ENCODE measurements around the gene FAIM2.

Gene FAIM2

GRCh38 chr12:49933796-49934195 is 30.1 kb upstream of the FAIM2 start:
- Histone ChIP-seq H3K27me3 (ENCODE audit: control insufficient read depth, insufficient read depth, low read length) (no peaks in the 10 kb centered on the region), H3K27ac (ENCODE audit: low read depth, low read length) (no peak overlapping the region), H3K4me3 (ENCODE audit: low read length) (no peak overlapping the region), H3K36me3 (ENCODE audit: control insufficient read depth, insufficient read depth, low read length) (no peaks in the 10 kb centered on the region), H3K9ac (ENCODE audit: low read length) (no peak overlapping the region), H3K4me1 (ENCODE audit: control insufficient read depth, insufficient read depth, low read length) (no peaks in the 10 kb centered on the region)

- Histone ChIP-seq H3K9ac (ENCODE audit: low read length) (no peak overlapping the region), H3K36me3 (ENCODE audit: control insufficient read depth, insufficient read depth, low read length) (no peaks in the 10 kb centered on the region), H3K27me3 (ENCODE audit: control insufficient read depth, insufficient read depth, low read length) (no peaks in the 10 kb centered on the region), H3K4me3 (ENCODE audit: low read length) (no peak overlapping the region), H3K4me1 (ENCODE audit: control insufficient read depth, insufficient read depth, low read length) (no peaks in the 10 kb centered on the region), H3K27ac (ENCODE audit: low read depth, low read length) (no peak overlapping the region)
Measured at GRCh38 chr12:49932533-49933130, 28.9 kb upstream of the FAIM2 start.

- no peaks in the 10 kb centered on the region for H3K36me3 ChIP-seq (ENCODE audit: control insufficient read depth, insufficient read depth, low read length)
- H3K27me3 ChIP-seq (ENCODE audit: control insufficient read depth, insufficient read depth, low read length): no peaks in the 10 kb centered on the region
- H3K9ac ChIP-seq (ENCODE audit: low read length): no peak overlapping the region
- no peaks in the 10 kb centered on the region for H3K4me1 ChIP-seq (ENCODE audit: control insufficient read depth, insufficient read depth, low read length)
- H3K4me3 ChIP-seq (ENCODE audit: low read length): no peak overlapping the region
- H3K27ac ChIP-seq (ENCODE audit: low read depth, low read length): no peak overlapping the region
Measured at GRCh38 chr12:49932023-49932422, 28.3 kb upstream of the FAIM2 start.

GRCh38 chr12:49930515-49931288 is 27.0 kb upstream of the FAIM2 start:
- Histone ChIP-seq H3K27me3 (ENCODE audit: control insufficient read depth, insufficient read depth, low read length) (no peaks in the 10 kb centered on the region), H3K27ac (ENCODE audit: low read depth, low read length) (no peak overlapping the region), H3K4me1 (ENCODE audit: control insufficient read depth, insufficient read depth, low read length) (no peaks in the 10 kb centered on the region), H3K4me3 (ENCODE audit: low read length) (no peak overlapping the region), H3K9ac (ENCODE audit: low read length) (no peak overlapping the region), H3K36me3 (ENCODE audit: control insufficient read depth, insufficient read depth, low read length) (no peaks in the 10 kb centered on the region)

- no peak overlapping the region for H3K27ac ChIP-seq (ENCODE audit: low read depth, low read length)
Measured at GRCh38 chr12:49929581-49929980, 25.9 kb upstream of the FAIM2 start.

GRCh38 chr12:49928471-49928870 is 24.8 kb upstream of the FAIM2 start:
- Histone ChIP-seq H3K27ac (ENCODE audit: low read depth, low read length) (no peak overlapping the region), H3K4me3 (ENCODE audit: low read length) (no peak overlapping the region), H3K4me1 (ENCODE audit: control insufficient read depth, insufficient read depth, low read length) (no peaks in the 10 kb centered on the region), H3K27me3 (ENCODE audit: control insufficient read depth, insufficient read depth, low read length) (no peaks in the 10 kb centered on the region), H3K9ac (ENCODE audit: low read length) (no peak overlapping the region), H3K36me3 (ENCODE audit: control insufficient read depth, insufficient read depth, low read length) (no peaks in the 10 kb centered on the region)

More at GRCh38 chr12:49929581-49929980, 25.9 kb upstream of the FAIM2 start:
- Histone ChIP-seq H3K4me3 (ENCODE audit: low read length) (no peak overlapping the region), H3K9ac (ENCODE audit: low read length) (no peak overlapping the region), H3K27me3 (ENCODE audit: control insufficient read depth, insufficient read depth, low read length) (no peaks in the 10 kb centered on the region), H3K36me3 (ENCODE audit: control insufficient read depth, insufficient read depth, low read length) (no peaks in the 10 kb centered on the region), H3K4me1 (ENCODE audit: control insufficient read depth, insufficient read depth, low read length) (no peaks in the 10 kb centered on the region)

- H3K4me3 ChIP-seq (ENCODE audit: low read length): no peak overlapping the region
- H3K27ac ChIP-seq (ENCODE audit: low read depth, low read length): no peak overlapping the region
- H3K27me3 ChIP-seq (ENCODE audit: control insufficient read depth, insufficient read depth, low read length): no peaks in the 10 kb centered on the region
- H3K4me1 ChIP-seq (ENCODE audit: control insufficient read depth, insufficient read depth, low read length): no peaks in the 10 kb centered on the region
- no peaks in the 10 kb centered on the region for H3K36me3 ChIP-seq (ENCODE audit: control insufficient read depth, insufficient read depth, low read length)
- H3K9ac ChIP-seq (ENCODE audit: low read length): no peak overlapping the region
Measured at GRCh38 chr12:49925433-49926204, 21.9 kb upstream of the FAIM2 start.

- H3K4me1 ChIP-seq (ENCODE audit: control insufficient read depth, insufficient read depth, low read length): no peaks in the 10 kb centered on the region
- H3K4me3 ChIP-seq (ENCODE audit: low read length): no peak overlapping the region
- H3K27ac ChIP-seq (ENCODE audit: low read depth, low read length): no peak overlapping the region
- H3K9ac ChIP-seq (ENCODE audit: low read length): no peak overlapping the region
- H3K27me3 ChIP-seq (ENCODE audit: control insufficient read depth, insufficient read depth, low read length): no peaks in the 10 kb centered on the region
- no peaks in the 10 kb centered on the region for H3K36me3 ChIP-seq (ENCODE audit: control insufficient read depth, insufficient read depth, low read length)
Measured at GRCh38 chr12:49924628-49925246, 21.0 kb upstream of the FAIM2 start.

GRCh38 chr12:49923880-49924556 is 20.3 kb upstream of the FAIM2 start:
- Histone ChIP-seq H3K36me3 (ENCODE audit: control insufficient read depth, insufficient read depth, low read length) (no peaks in the 10 kb centered on the region), H3K4me3 (ENCODE audit: low read length) (no peak overlapping the region), H3K9ac (ENCODE audit: low read length) (no peak overlapping the region), H3K27me3 (ENCODE audit: control insufficient read depth, insufficient read depth, low read length) (no peaks in the 10 kb centered on the region), H3K4me1 (ENCODE audit: control insufficient read depth, insufficient read depth, low read length) (no peaks in the 10 kb centered on the region), H3K27ac (ENCODE audit: low read depth, low read length) (no peak overlapping the region)

- Histone ChIP-seq H3K4me3 (ENCODE audit: low read length) (no peak overlapping the region), H3K27me3 (ENCODE audit: control insufficient read depth, insufficient read depth, low read length) (no peaks in the 10 kb centered on the region), H3K4me1 (ENCODE audit: control insufficient read depth, insufficient read depth, low read length) (no peaks in the 10 kb centered on the region), H3K9ac (ENCODE audit: low read length) (no peak overlapping the region), H3K27ac (ENCODE audit: low read depth, low read length) (no peak overlapping the region), H3K36me3 (ENCODE audit: control insufficient read depth, insufficient read depth, low read length) (no peaks in the 10 kb centered on the region)
Measured at GRCh38 chr12:49923035-49923644, 19.4 kb upstream of the FAIM2 start.

- Histone ChIP-seq H3K27me3 (ENCODE audit: control insufficient read depth, insufficient read depth, low read length) (no peaks in the 10 kb centered on the region), H3K36me3 (ENCODE audit: control insufficient read depth, insufficient read depth, low read length) (no peaks in the 10 kb centered on the region), H3K4me1 (ENCODE audit: control insufficient read depth, insufficient read depth, low read length) (no peaks in the 10 kb centered on the region), H3K4me3 (ENCODE audit: low read length) (no peak overlapping the region), H3K9ac (ENCODE audit: low read length) (no peak overlapping the region), H3K27ac (ENCODE audit: low read depth, low read length) (no peak overlapping the region)
Measured at GRCh38 chr12:49922349-49923034, 18.8 kb upstream of the FAIM2 start.
